HCT116 (cell line): ENCODE measurements around the gene GSTA1. TPM values are rescaled to one million over a fixed set of nuclear protein-coding genes. Genes with fewer than 3 reads are reported as not detected.

ENCODE experiments used
- ATAC-seq: fragments of 200-7000 bp; cut with Tn5 transposase; 2 replicates; pipeline ENCODE4 v1.9.1; 2020; ENCODE audit warnings: mild to moderate bottlenecking, moderate library complexity
- BruUV-seq: library from RNA; stranded (reverse); fragments of 400-500 nt; replicated peaks from 2 replicates; lab custom pipeline; 2021; lab: Mats Ljungman, UMichigan
- CTCF ChIA-PET: fragments of 300-600 bp; sonication (Branson Sonifier 250); formaldehyde crosslinking; loops from one replicate; lab custom pipeline; 2021; ENCODE audit warnings: antibody characterized with exemption; lab: Charles Lee
- POLR2A ChIA-PET: fragments of 300-600, 350-600 bp; sonication (Branson Sonifier 250); formaldehyde crosslinking; loops from one replicate; lab custom pipeline; 2021; ENCODE audit warnings: antibody characterized with exemption; lab: Charles Lee
- RAD21 ChIA-PET, 2 experiments: fragments of 300-600 bp; sonication (Branson Sonifier 250); formaldehyde crosslinking; loops; one replicate each; lab custom pipeline; 2023; ENCODE audit warnings: low total read pairs in 2 of 2; ENCODE audit not compliant: uncharacterized antibody in 2 of 2, unreplicated experiment in 2 of 2, low non-redundant PET in 1 of 2; lab: Charles Lee
- DNase-seq: peaks from one replicate; pipeline ENCODE4 v3.0.0-alpha.2; 2010; ENCODE audit warnings: low read depth, low spot score
- H2AFZ ChIP-seq: fragments of 200-600 bp; shearing (Covaris generic), sonication (generic); 2 replicates; pipeline ENCODE4 v1.6.1; 2017; ENCODE audit warnings: low read depth, mixed run types, mixed read lengths, antibody characterized with exemption, low read length; ENCODE audit not compliant: poor library complexity, severe bottlenecking
- H3K27ac ChIP-seq: 2 replicates; pipeline ENCODE4 v1.5.1; 2012; ENCODE audit warnings: low read depth, low read length
- H3K27me3 ChIP-seq: fragments of 200-600 bp; sonication (generic); 2 replicates; pipeline ENCODE4 v1.6.1; 2016; ENCODE audit warnings: mixed run types, low read length, mixed read lengths; ENCODE audit not compliant: insufficient read depth
- H3K36me3 ChIP-seq, 2 experiments: fragments of 200-500 bp in 1 of 2; fragments of 200-600 bp in 1 of 2; sonication (Bioruptor generic) in 1 of 2; sonication (generic) in 1 of 2; 2 replicates each; pipeline versions ENCODE4 v1.5.1 to v1.6.1; 2014 to 2016; ENCODE audit warnings: low read length in 2 of 2, inconsistent platforms in 1 of 2, mixed read lengths in 1 of 2, mixed run types in 1 of 2; ENCODE audit not compliant: insufficient read depth in 2 of 2, control insufficient read depth in 1 of 2
- H3K4me1 ChIP-seq, 2 experiments: fragments of 200-600 bp in 1 of 2; sonication (generic) in 1 of 2; 2 replicates each; pipeline versions ENCODE4 v1.5.1 to v1.6.1; 2012 to 2017; ENCODE audit warnings: low read length in 2 of 2, inconsistent platforms in 1 of 2, mild to moderate bottlenecking in 1 of 2, mixed read lengths in 1 of 2, mixed run types in 1 of 2, moderate library complexity in 1 of 2; ENCODE audit not compliant: insufficient read depth in 2 of 2, control insufficient read depth in 1 of 2
- H3K4me2 ChIP-seq: fragments of 200-600 bp; sonication (generic); 2 replicates; pipeline ENCODE4 v1.6.1; 2017; ENCODE audit warnings: mixed run types, low read length, mixed read lengths
- H3K4me3 ChIP-seq, 2 experiments: fragments of 200-600 bp in 1 of 2; sonication (generic) in 1 of 2; replicated peaks in 1 of 2; 2 replicates each; pipeline ENCODE4 v1.5.1; 2011 to 2016; ENCODE audit warnings: low read length in 2 of 2, control low read depth in 1 of 2, low read depth in 1 of 2, mild to moderate bottlenecking in 1 of 2, mixed read lengths in 1 of 2, mixed run types in 1 of 2
- H3K79me2 ChIP-seq: fragments of 200-600 bp; sonication (generic); 2 replicates; pipeline ENCODE4 v1.6.1; 2017; ENCODE audit warnings: mild to moderate bottlenecking, mixed run types, low read length, moderate library complexity, mixed read lengths; ENCODE audit not compliant: insufficient read depth
- H3K9ac ChIP-seq: fragments of 200-600 bp; sonication (generic); 2 replicates; pipeline ENCODE4 v1.6.1; 2016; ENCODE audit warnings: low read length, mixed read lengths
- H3K9me2 ChIP-seq: fragments of 200-600 bp; sonication (generic), shearing (Covaris generic); 2 replicates; pipeline ENCODE4 v1.6.1; 2017; ENCODE audit warnings: mixed run types, mild to moderate bottlenecking, moderate library complexity; ENCODE audit not compliant: insufficient read depth
- H3K9me3 ChIP-seq, 2 experiments: fragments of 200-500 bp in 1 of 2; fragments of 200-600 bp in 1 of 2; sonication (Bioruptor generic) in 1 of 2; sonication (generic) in 1 of 2; 2 replicates each; pipeline ENCODE4 v1.6.1; 2014 to 2017; ENCODE audit warnings: low read length in 2 of 2, mixed read lengths in 2 of 2, inconsistent platforms in 1 of 2, low read depth in 1 of 2, mild to moderate bottlenecking in 1 of 2, mixed run types in 1 of 2, moderate library complexity in 1 of 2; ENCODE audit not compliant: control insufficient read depth in 1 of 2, insufficient read depth in 1 of 2
- H4K20me1 ChIP-seq: fragments of 200-600 bp; sonication (generic), shearing (Covaris generic); 2 replicates; pipeline ENCODE4 v1.6.1; 2017; ENCODE audit warnings: mixed run types, mild to moderate bottlenecking, moderate library complexity; ENCODE audit not compliant: insufficient read depth
- CBX3 ChIP-seq: IDR thresholded peaks from 2 replicates; pipeline ENCODE4 v1.6.1; 2012; ENCODE audit warnings: low read depth
- CEBPB ChIP-seq: IDR thresholded peaks from 2 replicates; pipeline ENCODE4 v1.6.1; 2012; ENCODE audit warnings: low read depth
- CTCF ChIP-seq, 3 experiments: fragments of 200-600 bp in 1 of 3; sonication (generic) in 1 of 3; IDR thresholded peaks in 2 of 3; conservative IDR thresholded peaks in 1 of 3; 2 replicates each; pipeline ENCODE4 v1.5.1; 2012 to 2017; ENCODE audit warnings: low read depth in 2 of 3, low read length in 2 of 3, antibody characterized with exemption in 1 of 3, borderline replicate concordance in 1 of 3, control low read depth in 1 of 3, mild to moderate bottlenecking in 1 of 3, mixed read lengths in 1 of 3, mixed run types in 1 of 3, moderate library complexity in 1 of 3; ENCODE audit not compliant: insufficient read depth in 1 of 3
- EGR1 ChIP-seq: IDR thresholded peaks from 2 replicates; pipeline ENCODE4 v1.6.1; 2012; ENCODE audit warnings: low read depth
- ELF1 ChIP-seq: IDR thresholded peaks from 2 replicates; pipeline ENCODE4 v1.6.1; 2012; ENCODE audit warnings: low read depth, borderline replicate concordance
- EZH2 ChIP-seq: fragments of 200-600 bp; sonication (generic); IDR thresholded peaks from 2 replicates; pipeline ENCODE4 v1.6.1; 2017; ENCODE audit warnings: antibody characterized with exemption, mixed run types
- EZH2phosphoT487 ChIP-seq: fragments of 200-600 bp; IDR thresholded peaks from 2 replicates; pipeline ENCODE4 v1.6.1; 2018; ENCODE audit warnings: antibody characterized with exemption, borderline replicate concordance
- FOSL1 ChIP-seq: IDR thresholded peaks from 2 replicates; pipeline ENCODE4 v1.6.1; 2012; ENCODE audit warnings: low read depth
- JUND ChIP-seq: IDR thresholded peaks from 2 replicates; pipeline ENCODE4 v1.6.1; 2012
- MAX ChIP-seq: IDR thresholded peaks from 2 replicates; pipeline ENCODE4 v1.6.1; 2012
- POLR2A ChIP-seq: IDR thresholded peaks from 2 replicates; pipeline ENCODE4 v1.7.0; 2011; ENCODE audit warnings: borderline replicate concordance; ENCODE audit not compliant: insufficient read depth, insufficient read length; ENCODE audit errors: extremely low read depth
- POLR2AphosphoS5 ChIP-seq: IDR thresholded peaks from 2 replicates; pipeline ENCODE4 v1.6.1; 2011; ENCODE audit warnings: mild to moderate bottlenecking, low read depth, low read length, moderate library complexity
- RAD21 ChIP-seq: IDR thresholded peaks from 2 replicates; pipeline ENCODE4 v1.6.1; 2012; ENCODE audit warnings: low read depth, mild to moderate bottlenecking
- SIN3A ChIP-seq: IDR thresholded peaks from 2 replicates; pipeline ENCODE4 v1.6.1; 2012; ENCODE audit warnings: low read depth
- SP1 ChIP-seq: IDR thresholded peaks from 2 replicates; pipeline ENCODE4 v1.6.1; 2012; ENCODE audit warnings: low read depth
- SRF ChIP-seq: IDR thresholded peaks from 2 replicates; pipeline ENCODE4 v1.6.1; 2012; ENCODE audit warnings: low read depth
- TCF7L2 ChIP-seq: IDR thresholded peaks from 2 replicates; pipeline ENCODE4 v1.7.0; 2011; ENCODE audit warnings: borderline replicate concordance, inconsistent platforms; ENCODE audit not compliant: insufficient read depth, insufficient read length; ENCODE audit errors: extremely low read depth
- YY1 ChIP-seq: IDR thresholded peaks from 2 replicates; pipeline ENCODE4 v1.6.1; 2011; ENCODE audit warnings: low read length, low read depth, moderate library complexity, mild to moderate bottlenecking; ENCODE audit not compliant: insufficient replicate concordance; ENCODE audit errors: extremely low read depth
- ZNF274 ChIP-seq: fragments of 200-500 bp; sonication (Bioruptor generic); IDR thresholded peaks from 2 replicates; pipeline ENCODE4 v1.6.1; 2014; ENCODE audit warnings: mild to moderate bottlenecking, low read depth, low read length, inconsistent platforms
- intact Hi-C: fragments of 100-400 bp; cut with micrococcal nuclease; formaldehyde crosslinking; loops from 2 replicates; pipeline ENCODE4 v1.10.0; 2022
- total RNA-seq: library from RNA; stranded (reverse); gene quantifications from one replicate; pipeline ENCODE4 v1.2.1, GENCODE V29; 2021; ENCODE audit not compliant: unreplicated experiment

The GSTA1 gene
- total RNA-seq, 1 experiment from 2014 or later = 0.57 TPM

- TF ChIP-seq CTCF (IDR thresholded peaks at IDR 0.05 in 2 of 3, conservative IDR thresholded peaks at IDR 0.05 in 1 of 3; ENCODE audit: borderline replicate concordance in 1 of 3, insufficient read depth in 1 of 3, low read depth in 2 of 3, low read length in 2 of 3) (no peak), ELF1 (no peak), JUND (no peak), POLR2A (no peak), CBX3 (no peak), FOSL1 (no peak)
Observed at GRCh38 chr6:52840763-52841585, 37.4 kb upstream of the GSTA1 start, which contains the start of gene GSTA5 (continued).

GRCh38 chr6:52839124-52840055 lies 35.8 kb upstream of the GSTA1 start:
- Histone ChIP-seq H3K27me3 (no peaks in the 10 kb centered on the region), H3K9me2 (no peaks in the 10 kb centered on the region), H3K9ac (no peak overlapping the region), H4K20me1 (no peaks in the 10 kb centered on the region), H3K36me3 (no peaks in the 10 kb centered on the region), H3K79me2 (no peaks in the 10 kb centered on the region), H3K4me3 (no peak overlapping the region), H3K9me3 (no peaks in the 10 kb centered on the region), H2AFZ (peak overlapping the region; percentile 81), H3K4me1 (no peaks in the 10 kb centered on the region; a peak in 1 of 4 replicates), H3K4me2 (no peak overlapping the region), H3K27ac (no peak overlapping the region)
- DNase-seq (peak; percentile 70), ATAC-seq (peak; percentile 100)
- ChIA-PET RAD21 (no interaction called here), POLR2A (no interaction called here), CTCF (no interaction called here)
- intact Hi-C loops = no loop called here
- BruUV-seq = no TSS peak
- TF ChIP-seq CBX3 (peak; percentile 60; the same call in 1 of the 2 replicates), TCF7L2 (no peak), EZH2phosphoT487 (no peak), SP1 (no peak), MAX (peak; percentile 87), YY1 (no peak), POLR2AphosphoS5 (no peak), JUND (no peak), POLR2A (no peak), SIN3A (no peak), ZNF274 (no peak), RAD21 (peak; percentile 60), SRF (no peak), CEBPB (no peak), EZH2 (no peak), CTCF (IDR thresholded peaks at IDR 0.05 in 2 of 3, conservative IDR thresholded peaks at IDR 0.05 in 1 of 3; ENCODE audit: borderline replicate concordance in 1 of 3, insufficient read depth in 1 of 3, low read depth in 2 of 3, low read length in 2 of 3) (peak; percentile 56 to 79 (median 79); a peak in 5 of 6 replicates), EGR1 (no peak)
